NCI-H2196 (cell line): Measurements from ENCODE around the gene DYNLRB2.
A peak's percentile ranks its signal among the peaks of the same experiment; 100 is the strongest.

Experiments used
- DNase-seq: peaks from one replicate; lab custom pipeline; 2025; ENCODE audit not compliant: unreplicated experiment; lab: John Stamatoyannopoulos, UW

Gene DYNLRB2

GRCh38 chr16:80540516-80541305, at the start of gene DYNLRB2:
DYNLRB2 (plus strand) TSS chr16:80540993; CDS start chr16:80541077, 84 bp downstream.
- DNase-seq = peak; percentile 80

GRCh38 chr16:80500116-80500859, 40.5 kb upstream of the DYNLRB2 start:
- DNase-seq = no peak

GRCh38 chr16:80500961-80501525, 39.8 kb upstream of the DYNLRB2 start:
- no peak for DNase-seq

GRCh38 chr16:80503107-80503506, 37.7 kb upstream of the DYNLRB2 start:
- no peak for DNase-seq

- DNase-seq = no peak
Measured at GRCh38 chr16:80507538-80507937, 33.3 kb upstream of the DYNLRB2 start.

GRCh38 chr16:80509872-80510271, 30.9 kb upstream of the DYNLRB2 start:
- DNase-seq = no peak

GRCh38 chr16:80511824-80512592, 28.8 kb upstream of the DYNLRB2 start:
- no peak for DNase-seq

GRCh38 chr16:80512593-80512853, 28.3 kb upstream of the DYNLRB2 start:
- no peak for DNase-seq

- no peak for DNase-seq
Measured at GRCh38 chr16:80515374-80515773, 25.4 kb upstream of the DYNLRB2 start.

- no peak for DNase-seq
Measured at GRCh38 chr16:80517846-80518245, 22.9 kb upstream of the DYNLRB2 start.

- DNase-seq = no peak
Measured at GRCh38 chr16:80518436-80518835, 22.4 kb upstream of the DYNLRB2 start.

GRCh38 chr16:80519189-80519588, 21.6 kb upstream of the DYNLRB2 start:
- DNase-seq = no peak

- DNase-seq = no peak
Measured at GRCh38 chr16:80525420-80525819, 15.4 kb upstream of the DYNLRB2 start.

- DNase-seq = peak; percentile 19
Measured at GRCh38 chr16:80526418-80527061, 14.3 kb upstream of the DYNLRB2 start.

GRCh38 chr16:80527297-80527696, 13.5 kb upstream of the DYNLRB2 start:
- DNase-seq = no peak

GRCh38 chr16:80530479-80530878, 10.3 kb upstream of the DYNLRB2 start:
- DNase-seq = no peak

GRCh38 chr16:80536238-80536637, 4.6 kb upstream of the DYNLRB2 start:
- DNase-seq = no peak

- no peak for DNase-seq
Measured at GRCh38 chr16:80541306-80541694, 507 bp downstream of the DYNLRB2 start.

GRCh38 chr16:80543162-80543561, 2.4 kb downstream of the DYNLRB2 start:
- DNase-seq = no peak

- DNase-seq = no peak
Measured at GRCh38 chr16:80544326-80544725, 3.5 kb downstream of the DYNLRB2 start.

GRCh38 chr16:80546249-80546648, 5.5 kb downstream of the DYNLRB2 start:
- DNase-seq = no peak
